ENCODE data around the gene ARMC2.

DNA sequence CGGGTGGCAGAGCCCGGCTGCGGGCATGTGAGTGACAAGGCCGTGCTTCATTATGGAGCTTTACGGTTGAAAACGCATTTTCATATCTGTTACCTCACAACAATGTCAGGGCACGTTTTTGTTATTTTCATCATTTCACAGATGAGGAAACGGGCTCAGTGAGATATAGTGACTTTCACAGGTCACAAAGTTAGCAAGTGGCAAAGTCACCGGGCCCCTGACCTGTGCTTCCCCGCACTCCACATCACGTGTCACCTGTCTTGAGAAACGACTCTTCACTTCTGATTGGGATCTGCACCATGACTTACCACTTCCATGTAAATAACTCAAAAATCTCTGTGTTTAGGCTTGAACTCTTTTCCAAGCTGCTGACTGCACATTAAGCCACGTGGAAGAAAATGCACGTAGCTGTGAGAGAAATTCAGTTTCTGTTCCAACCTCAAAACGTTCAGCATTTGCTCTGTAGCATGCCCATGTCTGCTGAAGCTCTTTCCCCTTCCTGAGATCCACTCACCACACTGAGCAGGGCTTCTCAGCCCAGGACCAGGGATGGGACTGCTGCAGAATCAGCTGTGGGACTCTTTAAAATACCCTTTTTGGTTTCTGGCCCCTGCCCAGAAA, 107.2 kb downstream of the ARMC2 start:
- TF ChIP-seq, protein P1, sequence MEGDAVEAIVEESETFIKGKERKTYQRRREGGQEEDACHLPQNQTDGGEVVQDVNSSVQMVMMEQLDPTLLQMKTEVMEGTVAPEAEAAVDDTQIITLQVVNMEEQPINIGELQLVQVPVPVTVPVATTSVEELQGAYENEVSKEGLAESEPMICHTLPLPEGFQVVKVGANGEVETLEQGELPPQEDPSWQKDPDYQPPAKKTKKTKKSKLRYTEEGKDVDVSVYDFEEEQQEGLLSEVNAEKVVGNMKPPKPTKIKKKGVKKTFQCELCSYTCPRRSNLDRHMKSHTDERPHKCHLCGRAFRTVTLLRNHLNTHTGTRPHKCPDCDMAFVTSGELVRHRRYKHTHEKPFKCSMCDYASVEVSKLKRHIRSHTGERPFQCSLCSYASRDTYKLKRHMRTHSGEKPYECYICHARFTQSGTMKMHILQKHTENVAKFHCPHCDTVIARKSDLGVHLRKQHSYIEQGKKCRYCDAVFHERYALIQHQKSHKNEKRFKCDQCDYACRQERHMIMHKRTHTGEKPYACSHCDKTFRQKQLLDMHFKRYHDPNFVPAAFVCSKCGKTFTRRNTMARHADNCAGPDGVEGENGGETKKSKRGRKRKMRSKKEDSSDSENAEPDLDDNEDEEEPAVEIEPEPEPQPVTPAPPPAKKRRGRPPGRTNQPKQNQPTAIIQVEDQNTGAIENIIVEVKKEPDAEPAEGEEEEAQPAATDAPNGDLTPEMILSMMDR (conservative IDR thresholded peaks at IDR 0.05; ENCODE audit: low read length), result no peak
- no peak for TF ChIP-seq EZH2phosphoT487 (IDR thresholded peaks at IDR 0.05; ENCODE audit: borderline replicate concordance, low read depth, low read length)

Measured in OCI-LY7 (cell line).